HepG2 (cell line): ENCODE results near the gene CADPS2. TPM values are rescaled to one million over a fixed set of nuclear protein-coding genes. Genes with fewer than 3 reads are reported as not detected.

Source experiments
- ATAC-seq: fragments of 200-7000 bp; cut with Tn5 transposase; 3 replicates; pipeline ENCODE4 v1.9.1; 2020; ENCODE audit warnings: mild to moderate bottlenecking, moderate library complexity
- BruUV-seq: library from RNA; stranded (reverse); fragments of 400-500 nt; replicated peaks from 2 replicates; lab custom pipeline; 2021; lab: Mats Ljungman, UMichigan
- CTCF ChIA-PET: fragments of 300-600 bp; formaldehyde crosslinking; extraction: SDS; loops from one replicate; lab custom pipeline; 2021; ENCODE audit warnings: low total read pairs, inconsistent platforms, low intra/inter-chr PET ratio; lab: Yijun Ruan, JAX
- POLR2A ChIA-PET: fragments of 350-600 bp; sonication (Branson Sonifier 250); formaldehyde crosslinking; loops from one replicate; lab custom pipeline; 2020; ENCODE audit warnings: antibody characterized with exemption, inconsistent platforms; lab: Yijun Ruan, JAX
- DNase-seq: peaks from one replicate; pipeline ENCODE4 v3.0.0-alpha.2; 2015; ENCODE audit warnings: low spot score
- FAIRE-seq: peaks from 3 replicates; lab custom pipeline; 2011; peaks lifted over from hg19 to GRCh38; lab: Jason Lieb, UNC
- H2AFZ ChIP-seq: one replicate; pipeline ENCODE4 v1.6.1; 2011; ENCODE audit warnings: low read length, inconsistent platforms
- H3K27ac ChIP-seq: fragments of 300-600 bp; 3 replicates; pipeline ENCODE4 v1.8.0; 2011; ENCODE audit warnings: mixed run types, mild to moderate bottlenecking, mixed read lengths, low read length, inconsistent platforms; ENCODE audit not compliant: insufficient read depth; ENCODE audit errors: extremely low read length
- H3K27me3 ChIP-seq, 2 experiments: fragments of 200-600 bp in 1 of 2; 2 replicates in 1 of 2; 3 replicates in 1 of 2; pipeline versions ENCODE4 v1.6.0 to v1.8.0; 2011; ENCODE audit warnings: low read length in 2 of 2, mild to moderate bottlenecking in 2 of 2, moderate library complexity in 2 of 2, inconsistent platforms in 1 of 2; ENCODE audit not compliant: insufficient read depth in 2 of 2, control insufficient read depth in 1 of 2
- H3K36me3 ChIP-seq, 2 experiments: fragments of 200-600 bp in 1 of 2; replicated peaks in 1 of 2; 2 replicates in 1 of 2; 3 replicates in 1 of 2; pipeline versions ENCODE4 v1.5.1 to v1.8.0; 2011; ENCODE audit warnings: low read length in 2 of 2, inconsistent platforms in 1 of 2; ENCODE audit not compliant: insufficient read depth in 2 of 2, control insufficient read depth in 1 of 2
- H3K4me1 ChIP-seq: 2 replicates; pipeline ENCODE4 v1.5.1; 2012; ENCODE audit warnings: low read length, inconsistent platforms; ENCODE audit not compliant: insufficient read depth
- H3K4me2 ChIP-seq: 2 replicates; pipeline ENCODE4 v1.6.0; 2011; ENCODE audit warnings: low read depth, low read length, inconsistent platforms
- H3K4me3 ChIP-seq, 3 experiments: fragments of 200-600 bp in 1 of 3; sonication (generic), shearing (Covaris generic) in 1 of 3; replicated peaks in 1 of 3; 2 replicates each; pipeline ENCODE4 v1.5.1; 2011 to 2016; ENCODE audit warnings: low read length in 3 of 3, inconsistent platforms in 2 of 3, low read depth in 2 of 3, mild to moderate bottlenecking in 2 of 3, control low read depth in 1 of 3, mixed read lengths in 1 of 3; ENCODE audit not compliant: insufficient read depth in 1 of 3
- H3K79me2 ChIP-seq: one replicate; pipeline ENCODE4 v1.6.1; 2011; ENCODE audit warnings: low read length, inconsistent platforms; ENCODE audit not compliant: insufficient read depth
- H3K9ac ChIP-seq: 2 replicates; pipeline ENCODE4 v1.6.0; 2011; ENCODE audit warnings: mild to moderate bottlenecking, low read depth, low read length, inconsistent platforms; ENCODE audit not compliant: insufficient read depth
- H3K9me3 ChIP-seq: 2 replicates; pipeline ENCODE4 v1.5.1; 2012; ENCODE audit warnings: mild to moderate bottlenecking, low read length
- H4K20me1 ChIP-seq: 2 replicates; pipeline ENCODE4 v1.6.0; 2011; ENCODE audit warnings: inconsistent platforms, mild to moderate bottlenecking, low read length, moderate library complexity; ENCODE audit not compliant: insufficient read depth
- BCL6 ChIP-seq: IDR thresholded peaks from 2 replicates; pipeline ENCODE4 v1.6.1; 2016; ENCODE audit warnings: missing genetic modification reagents, missing compliant biosample characterization
- EP300 ChIP-seq, 3 experiments: sonication (generic) in 1 of 3; formaldehyde crosslinking in 1 of 3; IDR thresholded peaks; 2 replicates each; pipeline versions ENCODE4 v1.5.1 to v1.6.1; 2011 to 2020; ENCODE audit warnings: low read depth in 2 of 3, low read length in 2 of 3, borderline replicate concordance in 1 of 3, improper control_type of control experiment in 1 of 3, mild to moderate bottlenecking in 1 of 3, missing genetic modification reagents in 1 of 3, moderate library complexity in 1 of 3
- RARA ChIP-seq: IDR thresholded peaks from 2 replicates; pipeline ENCODE4 v1.6.1; 2016; ENCODE audit warnings: missing genetic modification reagents, missing compliant biosample characterization
- RFX3 ChIP-seq: IDR thresholded peaks from 2 replicates; pipeline ENCODE4 v1.6.1; 2016; ENCODE audit warnings: missing biosample characterization, missing genetic modification reagents
- STAG1 ChIP-seq: sonication (generic); formaldehyde crosslinking; IDR thresholded peaks from 2 replicates; pipeline ENCODE4 v1.4.0; 2020; ENCODE audit warnings: missing genetic modification reagents
- TBX2 ChIP-seq: sonication (generic); formaldehyde crosslinking; IDR thresholded peaks from 2 replicates; pipeline ENCODE4 v1.5.0; 2020; ENCODE audit warnings: missing genetic modification reagents, mild to moderate bottlenecking, borderline replicate concordance
- ZNF3 ChIP-seq: IDR thresholded peaks from 2 replicates; pipeline ENCODE4 v1.7.0; 2017; ENCODE audit warnings: inconsistent platforms
- ZNF431 ChIP-seq: sonication (generic); formaldehyde crosslinking; IDR thresholded peaks from 2 replicates; pipeline ENCODE4 v1.9.0; 2022; ENCODE audit warnings: missing genetic modification reagents, low read depth, mild to moderate bottlenecking, borderline replicate concordance
- ZNF615 ChIP-seq: sonication (generic); formaldehyde crosslinking; IDR thresholded peaks from 2 replicates; pipeline ENCODE4 v1.5.0; 2020; ENCODE audit warnings: mild to moderate bottlenecking, missing genetic modification reagents, borderline replicate concordance
- ZNF768 ChIP-seq: sonication (generic); formaldehyde crosslinking; IDR thresholded peaks from 2 replicates; pipeline ENCODE4 v1.4.0; 2020; ENCODE audit warnings: missing genetic modification reagents
- ZZZ3 ChIP-seq: sonication (generic); formaldehyde crosslinking; IDR thresholded peaks from 2 replicates; pipeline ENCODE4 v1.4.0; 2020; ENCODE audit warnings: missing genetic modification reagents, mild to moderate bottlenecking, borderline replicate concordance
- WGBS: methylation state at CpG from one replicate; pipeline ENCODE4 v1.1.6; 2017; ENCODE audit warnings: low lambda C conversion rate; 5-methylcytosine and 5-hydroxymethylcytosine counted together
- in situ Hi-C: cut with HindIII; loops from 2 replicates; pipeline ENCODE4 v1.10.0; 2017; ENCODE audit warnings: low pct_unique_long_range_greater_than_20kb; ENCODE audit not compliant: extremely low pct_ligation_motif_present
- intact Hi-C: fragments of 100-400 bp; cut with micrococcal nuclease; formaldehyde crosslinking; loops from one replicate; pipeline ENCODE4 v1.10.0; 2022; ENCODE audit not compliant: unreplicated experiment
- polyA plus RNA-seq, 8 experiments: library from polyadenylated mRNA; depleted of rRNA in 3 of 8; stranded (reverse) in 7 of 8; unstranded in 1 of 8; fragments of >200 nt; fragmentation: Illumina TruSeq in 4 of 8; extraction: Trizol in 4 of 8; gene quantifications; 2 replicates each; pipeline versions ENCODE4 v1.2.1 to v1.2.3, GENCODE V29; 2011 to 2016; ENCODE audit warnings: low read depth in 4 of 8, missing spikeins in 1 of 8, mixed read lengths in 1 of 8; ENCODE audit not compliant: insufficient read depth in 1 of 8
- total RNA-seq, 5 experiments: library from RNA; depleted of rRNA; stranded (reverse); fragments of >200 nt; fragmentation: Illumina TruSeq; extraction: Trizol; gene quantifications; 2 replicates each; pipeline ENCODE4 v1.2.3, GENCODE V29; 2016; ENCODE audit warnings: low read depth in 1 of 5
- TF ChIP-seq, protein P1 (sequence below): sonication (generic); formaldehyde crosslinking; IDR thresholded peaks from 2 replicates; pipeline ENCODE4 v1.5.0; 2020; ENCODE audit warnings: mild to moderate bottlenecking, missing genetic modification reagents, moderate library complexity
- TF ChIP-seq, protein P2 (sequence below): sonication (generic); formaldehyde crosslinking; IDR thresholded peaks from 2 replicates; pipeline ENCODE4 v1.5.1; 2020; ENCODE audit warnings: missing genetic modification reagents, mild to moderate bottlenecking, borderline replicate concordance

Gene CADPS2
- total and polyA plus RNA-seq, 2 of the 13 experiments (the other 11 are each of a cell fraction or from before 2014, with no cell fraction given) = 17.6 to 43.8 TPM

GRCh38 chr7:122550545-122550944, 335.7 kb downstream of the CADPS2 start:
- TF ChIP-seq RFX3 (CRISPR knock-in tag) = no peak
- peak; percentile 42 for TF ChIP-seq STAG1 (CRISPR knock-in tag)
- no peak for TF ChIP-seq ZNF768 (CRISPR knock-in tag)
- TF ChIP-seq, protein P1, sequence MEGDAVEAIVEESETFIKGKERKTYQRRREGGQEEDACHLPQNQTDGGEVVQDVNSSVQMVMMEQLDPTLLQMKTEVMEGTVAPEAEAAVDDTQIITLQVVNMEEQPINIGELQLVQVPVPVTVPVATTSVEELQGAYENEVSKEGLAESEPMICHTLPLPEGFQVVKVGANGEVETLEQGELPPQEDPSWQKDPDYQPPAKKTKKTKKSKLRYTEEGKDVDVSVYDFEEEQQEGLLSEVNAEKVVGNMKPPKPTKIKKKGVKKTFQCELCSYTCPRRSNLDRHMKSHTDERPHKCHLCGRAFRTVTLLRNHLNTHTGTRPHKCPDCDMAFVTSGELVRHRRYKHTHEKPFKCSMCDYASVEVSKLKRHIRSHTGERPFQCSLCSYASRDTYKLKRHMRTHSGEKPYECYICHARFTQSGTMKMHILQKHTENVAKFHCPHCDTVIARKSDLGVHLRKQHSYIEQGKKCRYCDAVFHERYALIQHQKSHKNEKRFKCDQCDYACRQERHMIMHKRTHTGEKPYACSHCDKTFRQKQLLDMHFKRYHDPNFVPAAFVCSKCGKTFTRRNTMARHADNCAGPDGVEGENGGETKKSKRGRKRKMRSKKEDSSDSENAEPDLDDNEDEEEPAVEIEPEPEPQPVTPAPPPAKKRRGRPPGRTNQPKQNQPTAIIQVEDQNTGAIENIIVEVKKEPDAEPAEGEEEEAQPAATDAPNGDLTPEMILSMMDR (CRISPR knock-in tag) = peak; percentile 34; the same call in 1 of the 2 replicates
- ChIA-PET CTCF (interaction anchor here (1.2 kb wide), 1 partner anchor 604 kb away, joined by 3 read pairs; no protein-coding TSS in a partner anchor), POLR2A (no interaction called here)
- in situ Hi-C loops = no loop called here
- no peak overlapping the region for H3K4me3 ChIP-seq
- peaks cover 7% of the 10 kb centered on the region for H3K4me1 ChIP-seq
- no TSS peak for BruUV-seq
- no peak overlapping the region for H3K27ac ChIP-seq
- intact Hi-C loops = loop anchor here (5.0 kb wide), 1 partner anchor 337 kb away; the partner anchor contains the start of gene CADPS2
- H3K27me3 ChIP-seq = no peaks in the 10 kb centered on the region
- ATAC-seq (no peak), DNase-seq (no peak), FAIRE-seq (no peak)
- no peaks in the 10 kb centered on the region for H4K20me1 ChIP-seq
- H3K4me2 ChIP-seq = no peak overlapping the region
- peaks cover 3% of the 10 kb centered on the region in 2 experiments; a peak in 2 of 5 replicates for H3K36me3 ChIP-seq
- no peaks in the 10 kb centered on the region for H3K9me3 ChIP-seq
- WGBS = 97% methylated on average over 1 of the region's 1 CpG
- no peak overlapping the region for H2AFZ ChIP-seq
- no peaks in the 10 kb centered on the region for H3K79me2 ChIP-seq
- H3K9ac ChIP-seq = no peak overlapping the region

DNA sequence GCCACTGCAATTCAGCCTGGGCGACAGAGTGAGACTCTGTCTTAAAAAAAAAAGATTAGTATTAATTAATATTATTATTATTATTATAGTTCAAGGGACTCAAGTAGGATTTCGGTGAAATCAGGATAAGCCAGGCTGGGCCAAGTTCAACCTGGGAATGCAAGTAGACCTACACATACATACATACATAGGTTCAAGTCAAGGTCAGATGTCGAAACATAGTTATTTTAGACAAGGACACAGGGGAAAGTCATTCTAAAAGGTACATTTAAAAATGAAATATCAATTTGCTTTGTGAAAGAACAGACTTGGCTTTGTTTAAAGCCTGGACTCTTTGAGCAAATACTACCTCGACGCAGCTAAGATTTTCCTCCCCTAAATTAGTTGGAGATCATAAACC, 336.7 kb downstream of the CADPS2 start:
- ChIA-PET CTCF (interaction anchor here (1.2 kb wide), 1 partner anchor 605 kb away, joined by 3 read pairs; no protein-coding TSS in a partner anchor), POLR2A (no interaction called here)
- H2AFZ ChIP-seq = no peak overlapping the region
- H3K27ac ChIP-seq = peak overlapping the region; percentile 10
- in situ Hi-C loops (no loop called here), intact Hi-C loops (no loop called here)
- peak; percentile 68 for DNase-seq
- peak; percentile 44; the same call in 2 of the 3 replicates for ATAC-seq
- H3K4me3 ChIP-seq = no peak overlapping the region
- no peak for FAIRE-seq
- no peaks in the 10 kb centered on the region for H4K20me1 ChIP-seq
- peaks cover 3% of the 10 kb centered on the region in 2 experiments; a peak in 2 of 5 replicates for H3K36me3 ChIP-seq
- no peaks in the 10 kb centered on the region for H3K9me3 ChIP-seq
- peaks cover 7% of the 10 kb centered on the region for H3K4me1 ChIP-seq
- 64% methylated on average over 5 of the region's 5 CpGs for WGBS
- no TSS peak for BruUV-seq
- H3K79me2 ChIP-seq = no peaks in the 10 kb centered on the region
- no peak overlapping the region for H3K4me2 ChIP-seq
- no peaks in the 10 kb centered on the region for H3K27me3 ChIP-seq
- H3K9ac ChIP-seq = no peak overlapping the region
- TF ChIP-seq ZNF431 (no peak), ZZZ3 (CRISPR knock-in tag) (no peak), EP300 (IDR thresholded peaks at IDR 0.05; ENCODE audit: low read depth in 2 of 2, low read length in 2 of 2) (no peak), EP300 (CRISPR knock-in tag; IDR thresholded peaks at IDR 0.05; ENCODE audit: borderline replicate concordance) (no peak), ZNF3 (CRISPR knock-in tag) (no peak), RARA (CRISPR knock-in tag) (peak; percentile 69), TBX2 (no peak), BCL6 (CRISPR knock-in tag) (0 out of 2 replicates have a peak, but pooled peaks have one; percentile 26), ZNF615 (CRISPR knock-in tag) (no peak)
- TF ChIP-seq, protein P2, sequence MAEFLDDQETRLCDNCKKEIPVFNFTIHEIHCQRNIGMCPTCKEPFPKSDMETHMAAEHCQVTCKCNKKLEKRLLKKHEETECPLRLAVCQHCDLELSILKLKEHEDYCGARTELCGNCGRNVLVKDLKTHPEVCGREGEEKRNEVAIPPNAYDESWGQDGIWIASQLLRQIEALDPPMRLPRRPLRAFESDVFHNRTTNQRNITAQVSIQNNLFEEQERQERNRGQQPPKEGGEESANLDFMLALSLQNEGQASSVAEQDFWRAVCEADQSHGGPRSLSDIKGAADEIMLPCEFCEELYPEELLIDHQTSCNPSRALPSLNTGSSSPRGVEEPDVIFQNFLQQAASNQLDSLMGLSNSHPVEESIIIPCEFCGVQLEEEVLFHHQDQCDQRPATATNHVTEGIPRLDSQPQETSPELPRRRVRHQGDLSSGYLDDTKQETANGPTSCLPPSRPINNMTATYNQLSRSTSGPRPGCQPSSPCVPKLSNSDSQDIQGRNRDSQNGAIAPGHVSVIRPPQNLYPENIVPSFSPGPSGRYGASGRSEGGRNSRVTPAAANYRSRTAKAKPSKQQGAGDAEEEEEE = no peak
